K562 (cell line): ENCODE results near the gene TMEM176A. TPM values are rescaled to one million over a fixed set of nuclear protein-coding genes. Genes with fewer than 3 reads are reported as not detected.
A peak's percentile ranks its signal among the peaks of the same experiment; 100 is the strongest.
"Not testable (repeated sequence)": the region's sequence is repeated elsewhere in the genome, so short reads cannot be mapped to it uniquely, and the experiment has no call there.

Experiments
- ATAC-seq: fragments of 200-7000 bp; cut with Tn5 transposase; 3 replicates; pipeline ENCODE4 v1.9.1; 2020; ENCODE audit warnings: moderate library complexity
- BruUV-seq: library from RNA; stranded (reverse); fragments of 400-500 nt; replicated peaks from 2 replicates; lab custom pipeline; 2021; lab: Mats Ljungman, UMichigan
- CTCF ChIA-PET: fragments of 300-600 bp; formaldehyde crosslinking; extraction: SDS; loops from one replicate; lab custom pipeline; 2021; ENCODE audit warnings: low intra/inter-chr PET ratio; lab: Yijun Ruan, JAX
- POLR2A ChIA-PET: fragments of 300-600, 350-650 bp; sonication (Branson Sonifier 250); formaldehyde crosslinking; extraction: SDS; loops from one replicate; lab custom pipeline; 2021; ENCODE audit warnings: antibody characterized with exemption, inconsistent platforms; lab: Yijun Ruan, JAX
- DNase-seq, 4 experiments: peaks; one replicate each; pipeline versions ENCODE4 v3.0.0 to v3.0.0-alpha.2; 2011 to 2018; ENCODE audit warnings: low spot score in 3 of 4, mixed read lengths in 3 of 4; ENCODE audit errors: extremely low read depth in 1 of 4
- FAIRE-seq: peaks from 2 replicates; lab custom pipeline; 2011; peaks lifted over from hg19 to GRCh38; lab: Jason Lieb, UNC
- H2AFZ ChIP-seq: 2 replicates; pipeline ENCODE4 v1.6.0; 2011; ENCODE audit warnings: low read depth, low read length, control low read depth, inconsistent platforms
- H3K27ac ChIP-seq: fragments of 200-600 bp; 3 replicates; pipeline ENCODE4 v1.8.0; 2011; ENCODE audit warnings: low read depth, mild to moderate bottlenecking, control low read depth, inconsistent platforms, low read length, moderate library complexity, mixed read lengths; ENCODE audit errors: extremely low read depth
- H3K27me3 ChIP-seq, 2 experiments: fragments of 300-600 bp in 1 of 2; 2 replicates in 1 of 2; 3 replicates in 1 of 2; pipeline versions ENCODE4 v1.6.0 to v1.8.0; 2011; ENCODE audit warnings: inconsistent platforms in 2 of 2, low read length in 2 of 2, mild to moderate bottlenecking in 1 of 2, mixed read lengths in 1 of 2, moderate library complexity in 1 of 2; ENCODE audit not compliant: control insufficient read depth in 2 of 2, insufficient read depth in 2 of 2
- H3K36me3 ChIP-seq: fragments of 300-600 bp; 3 replicates; pipeline ENCODE4 v1.8.0; 2011; ENCODE audit warnings: mild to moderate bottlenecking, low read length, inconsistent platforms; ENCODE audit not compliant: control insufficient read depth, insufficient read depth
- H3K4me1 ChIP-seq, 2 experiments: fragments of 200-600 bp in 1 of 2; replicated peaks in 1 of 2; 2 replicates in 1 of 2; 3 replicates in 1 of 2; pipeline versions ENCODE4 v1.5.1 to v1.8.0; 2011; ENCODE audit warnings: inconsistent platforms in 2 of 2, low read length in 2 of 2, mild to moderate bottlenecking in 1 of 2, mixed read lengths in 1 of 2, moderate library complexity in 1 of 2; ENCODE audit not compliant: control insufficient read depth in 2 of 2, insufficient read depth in 2 of 2
- H3K4me2 ChIP-seq: 2 replicates; pipeline ENCODE4 v1.6.1; 2011; ENCODE audit warnings: low read length, control low read depth, inconsistent platforms, mixed read lengths; ENCODE audit not compliant: insufficient read depth
- H3K4me3 ChIP-seq: fragments of 200-600 bp; sonication (generic), shearing (Covaris generic); 2 replicates; pipeline ENCODE4 v1.5.1; 2016; ENCODE audit warnings: control low read depth, inconsistent platforms
- H3K79me2 ChIP-seq: fragments of 200-600 bp; 3 replicates; pipeline ENCODE4 v1.8.0; 2011; ENCODE audit warnings: low read length, inconsistent platforms; ENCODE audit not compliant: control insufficient read depth, insufficient read depth
- H3K9ac ChIP-seq, 2 experiments: 2 replicates each; pipeline versions ENCODE4 v1.6.0 to v1.6.1; 2011; ENCODE audit warnings: low read depth in 2 of 2, low read length in 2 of 2, control low read depth in 1 of 2, inconsistent platforms in 1 of 2, mild to moderate bottlenecking in 1 of 2, mixed read lengths in 1 of 2; ENCODE audit not compliant: insufficient read depth in 1 of 2
- H3K9me1 ChIP-seq: one replicate; pipeline ENCODE4 v1.6.0; 2011; ENCODE audit warnings: inconsistent platforms, mild to moderate bottlenecking, low read length, moderate library complexity; ENCODE audit not compliant: control insufficient read depth, insufficient read depth
- H3K9me3 ChIP-seq: replicated peaks from 2 replicates; pipeline ENCODE4 v1.5.1; 2011; ENCODE audit warnings: low read depth, low read length, inconsistent platforms; ENCODE audit not compliant: control insufficient read depth, insufficient read depth
- H4K20me1 ChIP-seq: replicated peaks from 2 replicates; pipeline ENCODE4 v1.6.1; 2011; ENCODE audit warnings: low read length, inconsistent platforms, mixed read lengths; ENCODE audit not compliant: control insufficient read depth, insufficient read depth
- KAT8 ChIP-seq: fragments of 450-650 bp; IDR thresholded peaks from 2 replicates; pipeline ENCODE4 v1.6.1; 2016; ENCODE audit warnings: low read depth, mild to moderate bottlenecking
- SMAD2 ChIP-seq: fragments of 150-350 bp; IDR thresholded peaks from 2 replicates; pipeline ENCODE4 v1.6.1; 2014; ENCODE audit warnings: low read depth, mild to moderate bottlenecking, low read length
- WGBS: fragments of 100-300 bp; shearing (Covaris generic); methylation state at CpG from one replicate; pipeline ENCODE4 v1.1.6; 2016; ENCODE audit warnings: low coverage, mixed read lengths; ENCODE audit not compliant: insufficient coverage; ENCODE audit errors: missing lambda C conversion rate; 5-methylcytosine and 5-hydroxymethylcytosine counted together
- in situ Hi-C: fragments of 300-500 bp; cut with MboI; formaldehyde crosslinking; loops from 4 replicates; pipeline ENCODE4 v1.15.0; 2018; ENCODE audit warnings: inconsistent platforms, mixed read lengths
- intact Hi-C: fragments of 100-400 bp; cut with micrococcal nuclease; formaldehyde crosslinking; loops from 2 replicates; pipeline ENCODE4 v1.14.2; 2022
- polyA plus RNA-seq, 8 experiments: library from polyadenylated mRNA; depleted of rRNA in 4 of 8; stranded (reverse) in 5 of 8; unstranded in 3 of 8; fragments of >200 nt; fragmentation: Nextera tagmentation in 2 of 8; fragmentation: Illumina TruSeq in 1 of 8; extraction: Ambion mirVana in 2 of 8; extraction: Trizol in 1 of 8; gene quantifications; 2 replicates each; pipeline versions ENCODE4 v1.2.1 to v1.2.3, GENCODE V29; 2011 to 2014; ENCODE audit warnings: inconsistent platforms in 1 of 8, missing spikeins in 1 of 8
- total RNA-seq, 7 experiments: library from RNA; depleted of rRNA in 6 of 7; stranded (reverse); fragments of >200 nt in 6 of 7; fragmentation: Illumina TruSeq in 2 of 7; extraction: Trizol in 2 of 7; gene quantifications; 2 replicates each; pipeline versions ENCODE4 v1.2.1 to v1.2.3, GENCODE V29; 2011 to 2021; ENCODE audit warnings: low replicate concordance in 1 of 7
- TF ChIP-seq, protein P1 (sequence below): IDR thresholded peaks from 3 replicates; pipeline ENCODE4 v1.6.1; 2011; ENCODE audit warnings: borderline replicate concordance, mild to moderate bottlenecking; ENCODE audit not compliant: insufficient read length, insufficient read depth
- TF ChIP-seq, protein P2 (sequence below), 2 experiments: fragments of 450-650 bp; IDR thresholded peaks; 2 replicates each; pipeline ENCODE4 v1.6.1; 2018; ENCODE audit warnings: mild to moderate bottlenecking in 2 of 2, low read depth in 1 of 2; ENCODE audit not compliant: partially characterized antibody in 2 of 2

TMEM176A gene
- total and polyA plus RNA-seq, 9 of the 15 experiments (the other 6 are each of a cell fraction or from before 2014, with no cell fraction given) = 0.31 TPM; not detected in 8

DNA sequence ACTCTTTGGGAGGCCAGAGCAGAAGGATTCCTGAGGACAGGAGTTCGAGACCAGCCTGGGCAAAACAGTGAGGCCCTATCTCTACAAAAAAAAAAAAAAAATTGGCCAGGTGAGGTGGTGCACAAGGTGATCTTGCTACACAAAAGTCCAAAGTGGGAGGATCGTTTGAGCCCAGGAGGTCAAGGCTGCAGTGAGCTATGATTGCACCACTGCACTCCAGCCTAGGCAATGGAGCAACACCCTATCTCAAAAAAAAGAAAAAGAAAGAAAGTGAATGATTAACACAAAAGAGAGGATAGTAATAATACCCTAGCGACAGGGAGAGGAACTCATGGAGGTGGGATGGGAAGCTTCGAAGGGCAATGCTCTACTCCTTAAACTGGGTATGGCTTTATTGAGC, 30.8 kb upstream of the TMEM176A start (continued):
- TF ChIP-seq SMAD2 = no peak
- no peak for TF ChIP-seq KAT8
- TF ChIP-seq, protein P1, sequence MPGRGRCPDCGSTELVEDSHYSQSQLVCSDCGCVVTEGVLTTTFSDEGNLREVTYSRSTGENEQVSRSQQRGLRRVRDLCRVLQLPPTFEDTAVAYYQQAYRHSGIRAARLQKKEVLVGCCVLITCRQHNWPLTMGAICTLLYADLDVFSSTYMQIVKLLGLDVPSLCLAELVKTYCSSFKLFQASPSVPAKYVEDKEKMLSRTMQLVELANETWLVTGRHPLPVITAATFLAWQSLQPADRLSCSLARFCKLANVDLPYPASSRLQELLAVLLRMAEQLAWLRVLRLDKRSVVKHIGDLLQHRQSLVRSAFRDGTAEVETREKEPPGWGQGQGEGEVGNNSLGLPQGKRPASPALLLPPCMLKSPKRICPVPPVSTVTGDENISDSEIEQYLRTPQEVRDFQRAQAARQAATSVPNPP = no peak

DNA sequence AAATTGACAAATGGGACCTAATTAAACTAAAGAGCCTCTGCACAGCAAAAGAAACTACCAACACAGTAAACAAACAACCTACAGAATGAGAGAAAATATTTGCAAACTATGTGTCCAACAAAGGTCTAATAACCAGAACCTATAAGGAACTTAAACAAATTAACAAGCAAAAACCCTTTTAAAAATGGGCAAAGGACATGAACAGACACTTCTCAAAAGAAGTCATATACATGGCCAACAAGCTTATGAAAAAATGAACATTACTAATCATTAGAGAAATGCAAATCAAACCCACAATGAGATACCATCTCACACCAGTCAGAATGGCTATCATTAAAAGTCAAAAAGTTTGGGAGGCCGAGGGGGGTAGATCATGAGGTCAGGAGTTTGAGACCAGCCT, 26.4 kb upstream of the TMEM176A start:
- H3K79me2 ChIP-seq, H3K9me3 ChIP-seq, CTCF ChIA-PET, intact Hi-C loops, H3K36me3 ChIP-seq, H3K4me1 ChIP-seq, H3K9me1 ChIP-seq, H3K27ac ChIP-seq, H3K9ac ChIP-seq, DNase-seq, H3K4me2 ChIP-seq, H4K20me1 ChIP-seq, H2AFZ ChIP-seq, BruUV-seq, ATAC-seq, FAIRE-seq, H3K4me3 ChIP-seq: not testable (repeated sequence)
- POLR2A ChIA-PET = interaction anchor here (1.3 kb wide), 1 partner anchor 13 kb away, joined by 5 read pairs; no protein-coding TSS in a partner anchor
- 0% methylated on average over 1 of the region's 1 CpG for WGBS
- TF ChIP-seq, protein P2, sequence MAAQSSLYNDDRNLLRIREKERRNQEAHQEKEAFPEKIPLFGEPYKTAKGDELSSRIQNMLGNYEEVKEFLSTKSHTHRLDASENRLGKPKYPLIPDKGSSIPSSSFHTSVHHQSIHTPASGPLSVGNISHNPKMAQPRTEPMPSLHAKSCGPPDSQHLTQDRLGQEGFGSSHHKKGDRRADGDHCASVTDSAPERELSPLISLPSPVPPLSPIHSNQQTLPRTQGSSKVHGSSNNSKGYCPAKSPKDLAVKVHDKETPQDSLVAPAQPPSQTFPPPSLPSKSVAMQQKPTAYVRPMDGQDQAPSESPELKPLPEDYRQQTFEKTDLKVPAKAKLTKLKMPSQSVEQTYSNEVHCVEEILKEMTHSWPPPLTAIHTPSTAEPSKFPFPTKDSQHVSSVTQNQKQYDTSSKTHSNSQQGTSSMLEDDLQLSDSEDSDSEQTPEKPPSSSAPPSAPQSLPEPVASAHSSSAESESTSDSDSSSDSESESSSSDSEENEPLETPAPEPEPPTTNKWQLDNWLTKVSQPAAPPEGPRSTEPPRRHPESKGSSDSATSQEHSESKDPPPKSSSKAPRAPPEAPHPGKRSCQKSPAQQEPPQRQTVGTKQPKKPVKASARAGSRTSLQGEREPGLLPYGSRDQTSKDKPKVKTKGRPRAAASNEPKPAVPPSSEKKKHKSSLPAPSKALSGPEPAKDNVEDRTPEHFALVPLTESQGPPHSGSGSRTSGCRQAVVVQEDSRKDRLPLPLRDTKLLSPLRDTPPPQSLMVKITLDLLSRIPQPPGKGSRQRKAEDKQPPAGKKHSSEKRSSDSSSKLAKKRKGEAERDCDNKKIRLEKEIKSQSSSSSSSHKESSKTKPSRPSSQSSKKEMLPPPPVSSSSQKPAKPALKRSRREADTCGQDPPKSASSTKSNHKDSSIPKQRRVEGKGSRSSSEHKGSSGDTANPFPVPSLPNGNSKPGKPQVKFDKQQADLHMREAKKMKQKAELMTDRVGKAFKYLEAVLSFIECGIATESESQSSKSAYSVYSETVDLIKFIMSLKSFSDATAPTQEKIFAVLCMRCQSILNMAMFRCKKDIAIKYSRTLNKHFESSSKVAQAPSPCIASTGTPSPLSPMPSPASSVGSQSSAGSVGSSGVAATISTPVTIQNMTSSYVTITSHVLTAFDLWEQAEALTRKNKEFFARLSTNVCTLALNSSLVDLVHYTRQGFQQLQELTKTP (IDR thresholded peaks at IDR 0.05; ENCODE audit: low read depth in 1 of 2, partially characterized antibody in 2 of 2) = peak in 1 of 2 experiments; percentile 98
- H3K27me3 ChIP-seq = peaks cover 4 to 11% of the 10 kb centered on the region in 2 experiments; a peak in 2 of 5 replicates
- in situ Hi-C loops = loop anchor here (25.0 kb wide), 1 partner anchor 487 kb away; no protein-coding TSS in a partner anchor
